Measurements from ENCODE around the gene COL4A2.

The COL4A2 gene

DNA sequence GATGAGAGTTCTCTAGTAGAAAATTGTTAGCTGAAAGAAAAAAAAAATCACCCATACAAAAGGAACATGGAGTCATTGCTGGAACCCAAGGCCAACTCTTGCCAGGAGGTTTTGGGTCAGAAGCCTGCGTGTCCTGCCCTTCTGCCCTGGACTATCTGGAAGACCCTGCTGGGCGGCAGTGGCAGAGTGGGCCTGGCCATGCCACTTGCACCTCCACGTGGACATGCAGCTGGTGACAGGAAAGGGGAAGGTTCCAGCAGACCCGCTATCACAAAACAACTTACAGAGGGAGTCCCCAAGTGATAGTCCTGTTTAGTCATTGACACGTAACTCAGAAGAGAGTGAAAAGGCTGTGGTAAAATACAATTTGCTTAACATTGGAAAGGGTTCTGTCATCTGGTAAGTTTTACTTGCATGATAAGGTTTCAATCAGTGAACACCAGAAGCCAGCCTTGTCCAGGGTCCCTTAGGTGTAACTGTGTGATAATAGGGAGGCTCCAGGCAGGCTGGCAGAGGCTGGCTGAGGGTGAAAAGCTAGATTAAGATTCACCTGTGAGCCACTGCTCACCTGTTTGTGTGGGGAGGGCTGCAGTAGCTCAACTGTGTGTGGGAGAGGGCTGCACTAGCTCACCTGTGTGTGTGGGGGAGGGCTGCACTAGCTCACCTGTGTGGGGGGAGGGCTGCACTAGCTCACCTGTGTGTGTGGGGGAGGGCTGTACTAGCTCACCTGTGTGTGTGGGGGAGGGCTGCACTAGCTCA lies 47.8 kb downstream of the COL4A2 start:
- DNase-seq (ENCODE audit: low spot score), result no peak

DNA sequence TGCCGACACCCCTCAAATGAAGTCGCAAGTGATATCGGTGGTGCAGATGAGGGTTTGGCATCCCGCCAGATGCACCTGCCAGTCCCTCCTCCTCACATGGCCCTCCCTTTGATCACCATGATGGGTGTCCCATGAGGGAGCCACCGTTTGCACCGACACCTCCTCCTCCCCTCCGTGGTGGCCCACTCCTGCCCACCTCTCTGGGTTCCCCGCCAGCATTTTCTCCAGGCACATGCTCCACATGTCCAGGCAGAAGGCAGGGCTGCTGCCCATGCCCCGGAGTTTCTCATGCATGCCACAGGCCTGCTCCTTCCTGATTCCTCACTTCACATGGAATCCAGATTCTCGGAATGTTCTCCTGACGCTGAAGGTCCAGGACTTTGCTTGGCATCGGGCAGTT lies 49.3 kb downstream of the COL4A2 start:
- no peak for DNase-seq (ENCODE audit: low spot score)

DNA sequence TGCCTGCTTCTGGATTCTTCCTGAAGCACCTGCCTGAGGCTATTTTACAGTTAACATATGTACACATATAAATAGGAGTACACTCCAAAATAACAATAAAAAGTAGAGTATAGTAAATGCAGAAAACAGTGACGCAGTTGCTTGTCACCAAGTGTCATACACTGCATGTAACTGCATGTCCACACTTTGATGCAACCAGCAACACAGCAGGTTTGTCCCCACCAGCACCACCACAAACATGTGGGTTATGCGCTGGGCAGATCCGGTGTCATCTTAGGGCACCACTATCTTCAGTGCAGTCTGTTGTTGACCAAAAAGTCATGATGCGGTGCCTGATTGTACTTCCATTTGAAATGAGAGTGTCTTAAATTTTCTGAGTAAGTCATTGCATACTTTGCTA lies 51.3 kb downstream of the COL4A2 start:
- no peak for DNase-seq (ENCODE audit: low spot score)

DNA sequence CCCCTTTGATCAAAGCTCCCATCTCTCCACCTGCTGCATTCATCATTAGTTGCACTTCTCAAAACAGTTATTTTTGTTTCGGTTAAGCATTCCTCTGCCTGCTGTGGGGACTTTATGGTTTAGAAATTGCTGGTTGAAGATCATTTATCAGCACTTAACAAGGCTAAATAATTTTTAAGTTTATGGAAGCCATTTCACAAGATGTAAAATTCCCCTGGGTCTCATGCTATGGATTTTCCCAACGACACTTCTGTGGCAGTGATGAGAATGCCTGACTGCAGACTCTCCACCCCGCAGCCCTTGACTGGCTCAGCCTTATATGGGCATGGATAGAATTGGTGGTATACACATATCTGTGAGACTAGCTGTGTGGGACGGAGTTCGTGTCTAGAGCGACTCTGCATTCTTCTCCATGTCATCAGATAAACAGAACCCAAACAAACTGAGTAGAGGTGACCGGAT lies 52.8 kb downstream of the COL4A2 start:
- DNase-seq (ENCODE audit: low spot score), result no peak

DNA sequence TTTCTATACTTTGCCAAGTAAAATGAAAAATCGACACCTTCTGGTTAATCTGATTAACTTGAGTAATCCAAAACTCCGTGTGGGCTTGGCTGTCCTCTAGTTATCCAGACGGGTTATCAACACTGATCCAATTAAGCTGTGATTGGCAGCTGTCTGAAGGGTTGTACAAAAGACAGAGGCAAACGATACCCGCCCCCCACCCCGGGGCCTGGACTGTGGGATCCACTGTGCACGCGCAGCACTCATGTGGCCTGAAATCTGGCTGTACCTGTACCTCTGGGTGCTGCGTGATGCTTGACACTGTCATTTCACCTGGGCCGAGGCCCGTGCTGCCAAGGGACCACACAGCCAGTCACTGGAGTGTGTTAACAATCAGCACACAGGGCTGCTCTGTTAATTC lies 53.5 kb downstream of the COL4A2 start:
- DNase-seq (ENCODE audit: low spot score), result no peak

DNA sequence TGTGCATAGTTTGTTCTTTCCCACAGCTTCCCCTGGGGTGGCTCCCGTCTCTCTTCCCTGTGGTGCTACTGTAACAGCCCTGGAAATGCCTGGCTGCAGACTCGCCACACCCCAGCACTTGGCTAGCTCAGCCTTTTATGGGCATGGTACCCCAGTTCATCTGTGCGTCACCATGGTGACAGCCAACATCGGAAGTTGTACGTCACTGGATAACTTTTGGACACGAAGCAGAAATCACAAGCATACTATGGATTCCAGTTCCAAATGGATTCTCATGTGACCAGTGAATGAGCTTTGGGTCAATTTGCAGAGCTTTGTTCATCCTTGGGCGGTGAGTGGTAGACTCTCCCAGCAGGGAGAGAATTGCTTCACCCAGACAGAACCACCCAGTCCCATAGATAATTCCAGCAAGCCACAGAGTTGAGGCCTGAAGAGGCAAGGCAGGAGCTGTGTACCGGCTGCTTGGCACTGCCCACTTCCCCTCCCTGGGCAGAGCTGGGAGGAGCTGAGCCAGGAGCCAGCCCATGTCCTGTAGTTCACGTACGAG lies 54.4 kb downstream of the COL4A2 start:
- no peak for DNase-seq (ENCODE audit: low spot score)

DNA sequence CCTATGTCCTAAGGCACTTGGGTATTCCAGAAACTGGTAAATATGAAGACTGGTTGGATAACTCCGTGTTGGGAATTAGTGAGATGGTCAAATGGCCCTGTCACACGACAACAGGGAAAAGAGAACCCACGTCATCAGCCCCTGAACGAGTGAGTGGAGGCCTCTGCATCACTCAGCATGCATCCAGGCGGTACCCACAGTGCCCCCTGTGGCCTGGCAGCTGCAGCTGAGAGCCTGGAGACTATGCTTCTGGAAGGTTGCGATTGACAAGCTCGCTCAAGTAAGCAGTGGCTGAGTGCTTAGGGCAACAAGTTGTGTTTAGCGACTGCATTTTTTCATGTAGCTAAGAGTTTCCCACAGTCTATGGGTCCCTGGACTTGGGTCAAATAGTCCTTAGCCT lies 55.9 kb downstream of the COL4A2 start:
- no peak for DNase-seq (ENCODE audit: low spot score)

DNA sequence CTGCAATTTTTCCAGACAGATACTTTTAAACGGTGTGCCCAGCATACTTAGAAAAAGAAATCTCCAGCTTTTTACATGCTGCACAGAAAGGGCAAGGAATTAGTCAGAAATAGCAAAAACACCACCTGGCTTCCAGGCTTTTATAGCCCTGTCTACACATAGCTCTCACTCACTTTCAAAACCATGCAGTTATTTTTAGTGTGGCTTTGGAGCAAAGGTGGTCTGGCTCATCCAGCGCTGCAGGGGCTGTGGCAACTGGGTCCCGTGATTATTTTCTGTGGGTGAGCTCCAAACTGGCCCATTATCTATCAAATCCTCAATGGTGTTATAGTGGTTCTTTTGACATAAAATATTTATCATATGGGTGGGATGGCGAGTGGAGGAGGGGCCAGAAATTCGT lies 57.0 kb downstream of the COL4A2 start:
- no peak for DNase-seq (ENCODE audit: low spot score)

DNA sequence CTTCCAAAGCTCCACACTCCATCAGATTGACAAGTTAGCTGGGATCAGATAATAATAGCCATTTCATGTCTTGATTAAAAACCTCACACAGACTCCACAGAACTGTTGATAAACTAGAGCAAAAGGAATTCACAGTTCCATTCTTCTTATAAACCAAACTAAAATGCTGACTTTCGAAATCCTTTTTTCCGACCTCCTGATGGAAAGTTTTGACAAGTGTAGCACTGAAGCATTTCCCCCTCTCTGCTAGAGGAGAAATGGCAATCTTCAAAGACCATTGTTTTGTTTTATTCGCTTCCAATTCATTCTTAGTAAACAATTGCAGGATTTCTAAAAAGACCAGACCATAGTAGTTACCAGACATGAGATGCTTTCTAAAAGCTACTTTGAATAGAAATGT lies 58.8 kb downstream of the COL4A2 start:
- DNase-seq (ENCODE audit: low spot score), result no peak

DNA sequence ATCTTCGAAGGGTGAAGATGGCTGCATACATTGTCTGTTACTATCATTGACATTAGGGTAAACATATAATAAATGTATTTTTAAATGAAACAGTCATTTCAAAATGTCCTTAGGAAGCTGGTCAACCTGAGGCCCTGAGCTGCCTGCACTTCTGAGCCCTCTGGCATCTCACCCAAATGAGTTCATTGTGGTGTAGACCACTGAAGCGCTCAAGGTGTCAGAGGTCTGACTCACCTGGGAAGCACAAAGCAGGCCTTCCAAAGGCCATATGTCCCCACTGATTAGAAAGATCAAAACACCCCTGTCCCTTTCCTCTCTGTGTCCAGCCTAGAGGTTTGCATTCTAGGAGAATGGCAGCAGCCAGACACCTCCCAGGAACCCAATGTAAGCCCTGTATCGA lies 59.6 kb downstream of the COL4A2 start:
- DNase-seq (ENCODE audit: low spot score), result no peak

DNA sequence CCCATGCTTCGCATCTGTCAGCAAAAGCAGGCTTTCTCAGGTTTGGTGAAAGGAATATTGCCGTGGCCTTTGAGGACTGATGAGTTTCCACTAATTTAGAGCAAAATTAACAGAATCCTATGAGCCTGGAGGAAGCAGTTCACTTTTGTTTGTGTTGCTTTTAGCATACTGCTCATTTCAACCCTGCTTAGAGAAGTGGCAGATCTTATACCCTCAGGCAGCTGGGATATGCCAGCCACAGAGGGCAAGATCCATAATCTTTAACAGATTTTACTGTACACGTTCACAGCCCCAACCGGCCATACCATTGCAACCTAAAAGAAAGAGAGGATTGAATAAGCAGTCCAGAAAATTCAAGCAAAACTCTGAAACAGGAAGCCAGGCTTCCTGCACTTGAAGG lies 60.5 kb downstream of the COL4A2 start:
- no peak for DNase-seq (ENCODE audit: low spot score)

DNA sequence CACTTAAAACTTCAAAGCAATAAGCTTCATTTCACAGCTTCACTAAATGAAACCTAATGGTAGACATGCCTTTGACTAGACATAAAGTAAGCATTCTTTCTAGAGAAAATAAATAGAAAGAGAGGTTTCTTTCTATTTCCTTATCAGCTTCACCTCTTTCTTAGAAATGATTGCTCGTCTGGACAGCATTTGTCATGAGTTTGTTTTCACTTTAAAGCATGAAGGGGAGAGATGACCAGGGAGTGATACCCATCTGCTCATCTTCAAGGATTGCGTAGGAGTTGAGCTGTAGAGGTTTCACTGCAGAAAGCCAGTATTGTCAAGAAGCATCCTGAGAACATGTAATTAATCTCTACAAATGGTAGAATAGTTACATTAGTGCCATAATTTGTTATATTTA lies 61.3 kb downstream of the COL4A2 start:
- no peak for DNase-seq (ENCODE audit: low spot score)

DNA sequence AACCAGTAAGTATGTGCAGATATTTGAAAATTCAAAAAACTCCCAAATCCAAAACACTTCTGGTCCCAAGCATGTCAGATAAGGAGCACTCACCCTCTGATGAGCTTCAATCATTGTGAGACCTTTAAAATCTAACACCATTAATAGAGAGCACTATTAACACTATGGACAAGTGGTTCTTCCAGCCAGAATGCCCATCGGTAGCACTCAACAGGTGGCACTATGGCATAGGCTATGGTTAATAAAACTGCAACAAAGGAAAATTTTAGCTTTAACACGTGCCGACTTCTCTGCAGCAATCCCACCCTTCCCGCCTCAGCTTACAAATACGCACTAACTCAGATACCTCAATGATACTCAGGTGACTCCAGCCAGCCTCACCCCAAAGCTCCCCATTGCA lies 62.3 kb downstream of the COL4A2 start:
- no peak for DNase-seq (ENCODE audit: low spot score)

DNA sequence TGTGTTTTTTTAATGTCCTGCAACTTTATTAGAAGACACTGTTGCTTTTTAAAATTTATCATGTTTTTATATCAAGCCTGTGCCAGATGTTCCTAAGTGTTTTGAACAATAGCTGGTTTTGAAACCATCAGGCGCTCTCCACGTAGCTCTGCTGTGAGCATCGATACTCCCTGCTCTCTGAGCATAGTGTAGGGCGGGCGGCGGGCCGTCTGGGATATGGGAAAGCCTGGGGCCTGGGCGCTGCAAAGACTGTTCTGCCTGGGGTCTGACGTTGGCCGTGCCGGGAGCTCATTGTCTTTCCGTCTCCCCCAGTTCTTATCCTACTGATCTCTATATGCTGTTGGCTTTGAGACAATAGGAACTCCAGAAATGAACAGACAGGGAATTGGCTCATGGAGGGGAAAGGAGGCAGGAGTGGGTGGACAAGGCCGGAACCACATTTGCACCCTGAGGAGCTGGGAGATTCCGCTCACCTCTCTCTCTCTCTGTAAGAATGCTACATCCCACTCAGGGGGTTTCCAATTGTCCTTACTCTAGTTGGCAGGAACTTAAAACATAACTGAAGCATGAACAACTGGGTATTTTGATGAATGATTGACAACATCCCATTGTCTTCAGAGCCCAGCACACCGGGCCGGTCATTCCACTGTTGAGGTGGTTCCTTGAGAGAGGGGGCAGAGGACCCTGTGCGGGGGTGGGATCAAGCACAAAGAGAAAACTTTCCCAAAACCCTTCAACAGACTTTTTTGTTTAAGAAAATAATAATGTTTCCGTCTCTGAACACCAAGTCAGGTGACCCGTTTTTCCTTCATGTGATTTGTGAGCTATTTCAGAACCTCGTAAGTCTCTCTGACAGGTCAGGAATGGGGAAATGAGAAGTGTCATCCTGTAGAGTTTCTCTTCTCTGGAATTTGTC lies 64.7 kb downstream of the COL4A2 start:
- no peak for DNase-seq (ENCODE audit: low spot score)

DNA sequence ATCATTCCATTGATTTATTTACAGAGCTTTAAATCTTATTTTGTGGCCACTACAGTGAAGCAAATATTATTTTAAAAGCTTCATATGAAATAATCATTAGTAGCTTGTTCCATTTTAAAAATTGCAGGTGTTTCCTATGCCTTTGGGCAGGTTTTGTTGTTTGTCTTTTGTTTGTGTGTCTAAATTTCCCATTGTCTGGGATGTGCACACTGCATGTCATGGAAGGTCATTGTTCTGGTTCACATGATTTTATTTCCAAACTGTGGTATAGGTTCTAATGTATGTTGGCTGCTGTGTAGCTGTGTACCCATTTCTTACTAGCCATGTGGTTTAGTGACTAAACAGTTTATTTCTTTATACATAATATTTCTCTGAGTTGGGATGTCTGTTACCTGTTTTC lies 65.6 kb downstream of the COL4A2 start:
- no peak for DNase-seq (ENCODE audit: low spot score)

DNA sequence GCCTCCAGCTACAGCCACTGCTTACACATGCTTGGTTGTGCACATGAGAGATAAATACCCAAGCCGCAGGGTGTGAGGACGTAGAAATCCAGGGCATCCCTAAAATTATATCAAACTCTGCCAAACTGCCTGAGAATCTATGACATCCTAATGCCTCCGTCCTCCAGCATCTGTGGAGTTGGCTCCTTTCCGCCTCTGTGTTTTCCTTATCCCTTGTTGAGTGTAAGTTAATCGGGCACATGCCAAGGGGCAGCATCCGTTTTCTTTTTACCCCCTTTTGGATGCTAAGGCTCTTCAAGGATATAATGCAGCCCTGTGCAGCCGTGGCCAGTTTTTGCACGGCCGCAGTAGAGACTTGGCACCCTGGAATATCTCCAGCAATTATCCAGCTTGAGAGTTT lies 66.5 kb downstream of the COL4A2 start:
- DNase-seq (ENCODE audit: low spot score), result no peak

DNA sequence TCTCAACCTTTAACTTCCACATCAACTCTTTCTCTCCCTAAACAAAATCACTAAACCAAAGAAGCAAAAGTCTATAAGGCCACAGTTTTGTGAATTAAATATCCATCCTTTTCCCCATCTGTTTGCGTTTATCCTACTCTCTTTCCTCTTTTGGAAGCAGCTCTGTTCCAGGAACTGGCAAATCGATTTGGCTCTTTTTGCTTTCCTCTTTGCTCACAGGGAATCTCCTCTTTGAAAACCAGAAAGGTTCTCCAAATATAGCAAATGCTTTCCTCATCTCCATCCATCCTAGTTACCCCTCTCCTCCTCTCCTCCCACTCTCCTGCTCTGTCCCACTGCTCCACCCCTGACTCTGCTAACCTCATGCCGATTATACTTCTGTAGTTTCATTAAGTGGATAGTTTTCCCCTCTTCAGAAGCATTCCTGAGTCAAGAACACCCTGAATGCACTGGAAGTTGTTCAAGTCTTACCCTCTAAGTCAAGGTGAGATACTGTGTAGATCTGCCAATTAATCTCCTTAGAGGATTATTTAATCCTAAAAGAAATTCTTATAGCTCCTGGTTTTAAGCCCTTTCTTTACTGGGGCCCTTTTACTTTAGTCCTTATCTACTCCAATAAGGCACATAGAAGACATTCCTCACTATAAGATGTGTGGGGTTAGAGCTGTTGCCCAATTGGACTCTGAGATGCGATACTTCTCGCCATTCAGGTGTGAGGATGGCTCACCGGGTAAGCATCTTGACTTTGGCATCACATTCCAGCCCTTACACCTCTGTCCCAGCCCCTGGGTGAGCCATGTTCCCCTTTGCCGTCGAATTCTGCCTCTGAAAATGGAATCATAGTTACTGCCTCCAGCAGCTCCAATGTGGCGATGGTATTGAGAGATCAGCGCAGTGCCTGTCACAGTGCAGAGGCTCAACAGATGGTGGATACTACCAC lies 67.6 kb downstream of the COL4A2 start:
- DNase-seq (ENCODE audit: low spot score), result no peak

DNA sequence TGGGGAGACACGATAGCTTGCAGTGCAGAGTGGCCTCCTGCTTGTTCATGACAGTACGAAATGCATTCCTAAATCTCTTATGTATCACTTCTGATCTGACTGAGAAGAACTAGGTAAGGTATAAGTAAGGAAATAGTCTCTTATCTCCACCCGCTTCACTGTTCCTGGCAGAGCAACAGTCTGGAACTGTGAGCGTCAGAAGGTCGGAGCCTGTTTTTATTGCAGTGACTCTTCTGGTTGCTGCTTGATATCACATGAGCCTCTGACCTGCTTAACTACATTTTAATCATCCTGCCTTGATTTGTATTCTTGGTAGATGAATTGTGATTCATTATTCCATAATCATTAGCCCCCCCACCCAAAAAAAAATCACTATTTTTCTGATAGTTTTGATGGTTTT lies 69.0 kb downstream of the COL4A2 start:
- no peak for DNase-seq (ENCODE audit: low spot score)

DNA sequence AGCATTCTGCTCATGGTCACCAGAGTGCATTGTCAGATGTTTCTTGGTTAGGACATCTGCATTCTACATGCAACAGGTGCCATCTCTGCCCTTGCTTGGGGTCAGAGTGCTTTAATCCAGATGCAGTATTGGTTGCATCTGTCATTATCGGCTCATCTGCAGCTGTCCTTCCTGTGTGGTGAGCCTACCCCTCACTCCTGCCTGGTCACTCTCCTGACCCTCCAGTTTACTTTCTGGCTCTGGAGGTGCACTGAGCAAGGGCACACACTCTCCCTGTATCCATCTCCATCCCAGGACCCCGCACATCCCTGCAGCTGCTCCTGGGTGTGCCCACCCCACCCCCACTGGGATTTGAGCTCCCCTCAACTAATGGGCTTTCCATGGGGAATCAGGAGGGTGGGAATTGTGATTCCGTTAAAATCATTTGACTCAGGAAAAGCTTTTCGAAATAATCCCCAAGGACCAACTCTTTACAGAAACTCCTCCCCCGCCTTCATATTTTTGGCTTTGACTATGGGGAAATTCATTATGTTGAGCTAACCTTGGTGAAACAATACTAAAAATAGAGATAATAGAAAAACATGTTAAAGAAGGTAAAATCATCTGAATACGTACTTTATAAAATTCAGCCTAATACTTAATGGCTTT lies 70.2 kb downstream of the COL4A2 start:
- no peak for DNase-seq (ENCODE audit: low spot score)

DNA sequence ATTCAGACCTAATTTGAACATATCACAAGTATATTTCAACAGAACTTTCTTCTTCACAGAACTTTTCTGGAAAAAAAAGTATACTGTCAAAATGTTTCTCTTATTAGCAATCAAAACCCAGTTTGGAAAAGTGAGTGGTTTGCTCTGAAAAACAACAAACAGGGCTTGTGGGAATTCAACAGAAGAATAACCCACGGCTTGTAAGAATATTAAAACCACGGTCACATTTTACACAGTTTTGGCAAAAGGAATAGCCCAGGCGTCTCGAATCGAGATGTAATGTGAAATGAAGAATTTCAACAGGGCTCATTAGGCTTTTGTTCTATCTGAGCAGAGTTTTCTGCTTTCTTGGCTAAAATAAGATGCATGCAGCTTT lies 70.7 kb downstream of the COL4A2 start:
- no peak for DNase-seq (ENCODE audit: low spot score)

DNA sequence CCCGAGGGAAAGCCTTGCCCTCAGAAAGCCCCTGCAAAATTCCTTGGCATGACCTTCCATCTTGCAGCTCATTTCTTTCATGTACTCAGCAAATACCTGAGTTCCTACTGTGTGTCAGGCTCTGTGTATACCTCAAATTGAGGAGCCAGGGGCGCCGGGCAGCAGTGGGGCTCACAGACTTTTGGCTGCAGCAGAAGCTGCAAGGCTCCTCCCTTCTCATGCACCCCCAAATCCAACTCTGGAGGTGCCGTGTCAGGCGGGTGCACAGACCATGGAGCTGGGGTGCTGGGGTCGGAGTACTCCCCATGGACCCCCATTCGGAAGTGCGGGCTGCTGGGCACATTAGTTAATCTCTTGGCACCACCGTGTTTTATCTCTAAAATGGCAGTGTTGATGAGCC lies 72.3 kb downstream of the COL4A2 start:
- no peak for DNase-seq (ENCODE audit: low spot score)

Data from hematopoietic multipotent progenitor cell treated with erythropoietin and hydrocortisone succinate and interleukin-3 and kit ligand, for 15 days (in vitro differentiated cells).